Stomach (tissue), 4 donors: ENCODE data around the gene CDKN2B-AS1.

Source experiments
- CTCF ChIP-seq, 7 experiments: fragments of 450-650 bp in 4 of 7; fragments of 200-600 bp in 3 of 7; sonication (generic) in 3 of 7; IDR thresholded peaks; one replicate each; pipeline ENCODE4 v1.5.1; 2016 to 2019; ENCODE audit warnings: antibody characterized with exemption in 7 of 7, control low read depth in 2 of 7, mild to moderate bottlenecking in 1 of 7
- POLR2A ChIP-seq, 4 donors: fragments of 450-650 bp; IDR thresholded peaks; one replicate each; pipeline ENCODE4 v1.6.1; 2016; ENCODE audit warnings: antibody characterized with exemption in 4 of 4, control low read depth in 2 of 4, mild to moderate bottlenecking in 1 of 4, moderate library complexity in 1 of 4
- POLR2AphosphoS5 ChIP-seq, 3 donors: sonication (generic); formaldehyde crosslinking; IDR thresholded peaks; one replicate each; pipeline ENCODE4 v1.6.1; 2016; ENCODE audit warnings: antibody characterized with exemption in 3 of 3

GRCh38 chr9:22029231-22029630 is 34.6 kb downstream of the CDKN2B-AS1 start:
- no peak for TF ChIP-seq CTCF (IDR thresholded peaks at IDR 0.05)
- TF ChIP-seq POLR2AphosphoS5 (IDR thresholded peaks at IDR 0.05): no peak
- TF ChIP-seq POLR2A (IDR thresholded peaks at IDR 0.05): no peak
